HepG2 (cell line): ENCODE results near the gene PEX10. TPM values are rescaled to one million over a fixed set of nuclear protein-coding genes. Genes with fewer than 3 reads are reported as not detected.

Experiments used
- FOSL2 ChIP-seq: sonication (generic); formaldehyde crosslinking; IDR thresholded peaks from 2 replicates; pipeline ENCODE4 v1.4.0; 2020; ENCODE audit warnings: missing genetic modification reagents
- FOXC1 ChIP-seq: sonication (generic); formaldehyde crosslinking; IDR thresholded peaks from 2 replicates; pipeline ENCODE4 v1.8.0; 2022; ENCODE audit warnings: mild to moderate bottlenecking, missing genetic modification reagents, borderline replicate concordance
- GATAD1 ChIP-seq: IDR thresholded peaks from 2 replicates; pipeline ENCODE4 v1.6.1; 2016; ENCODE audit warnings: missing genetic modification reagents, missing compliant biosample characterization
- HES4 ChIP-seq: sonication (generic); formaldehyde crosslinking; IDR thresholded peaks from 2 replicates; pipeline ENCODE4 v1.9.0; 2021; ENCODE audit warnings: mild to moderate bottlenecking, missing genetic modification reagents, borderline replicate concordance
- KLF16 ChIP-seq, 2 experiments: sonication (generic) in 1 of 2; formaldehyde crosslinking in 1 of 2; IDR thresholded peaks; 2 replicates each; pipeline versions ENCODE4 v1.6.1 to v1.8.0; 2016 to 2023; ENCODE audit warnings: missing genetic modification reagents in 2 of 2, missing compliant biosample characterization in 1 of 2
- PRPF4 ChIP-seq: fragments of 200-400 bp; formaldehyde crosslinking; IDR thresholded peaks from 2 replicates; pipeline ENCODE4 v1.6.1; 2016; ENCODE audit warnings: low read length, low read depth; ENCODE audit not compliant: poor library complexity, severe bottlenecking
- RBAK ChIP-seq: sonication (generic); formaldehyde crosslinking; IDR thresholded peaks from 2 replicates; pipeline ENCODE4 v1.5.1; 2020; ENCODE audit warnings: mild to moderate bottlenecking, missing genetic modification reagents
- RNF219 ChIP-seq: sonication (generic); formaldehyde crosslinking; IDR thresholded peaks from 2 replicates; pipeline ENCODE4 v1.5.0; 2020; ENCODE audit warnings: mild to moderate bottlenecking, missing genetic modification reagents
- ZBTB1 ChIP-seq: sonication (generic); formaldehyde crosslinking; IDR thresholded peaks from 2 replicates; pipeline ENCODE4 v1.4.0; 2020; ENCODE audit warnings: missing genetic modification reagents, borderline replicate concordance
- ZHX2 ChIP-seq, 2 experiments: sonication (generic) in 1 of 2; formaldehyde crosslinking in 1 of 2; IDR thresholded peaks; 2 replicates each; pipeline versions ENCODE4 v1.6.1 to v1.9.0; 2014 to 2022; ENCODE audit warnings: antibody characterized with exemption in 1 of 2, borderline replicate concordance in 1 of 2, inconsistent platforms in 1 of 2, low read depth in 1 of 2, missing genetic modification reagents in 1 of 2
- polyA plus RNA-seq, 8 experiments: library from polyadenylated mRNA; depleted of rRNA in 3 of 8; stranded (reverse) in 7 of 8; unstranded in 1 of 8; fragments of >200 nt; fragmentation: Illumina TruSeq in 4 of 8; extraction: Trizol in 4 of 8; gene quantifications; 2 replicates each; pipeline versions ENCODE4 v1.2.1 to v1.2.3, GENCODE V29; 2011 to 2016; ENCODE audit warnings: low read depth in 4 of 8, missing spikeins in 1 of 8, mixed read lengths in 1 of 8; ENCODE audit not compliant: insufficient read depth in 1 of 8
- total RNA-seq, 5 experiments: library from RNA; depleted of rRNA; stranded (reverse); fragments of >200 nt; fragmentation: Illumina TruSeq; extraction: Trizol; gene quantifications; 2 replicates each; pipeline ENCODE4 v1.2.3, GENCODE V29; 2016; ENCODE audit warnings: low read depth in 1 of 5

The PEX10 gene
- total and polyA plus RNA-seq, 2 of the 13 experiments (the other 11 are each of a cell fraction or from before 2014, with no cell fraction given), result 16.1 to 39.6 TPM

GRCh38 chr1:2384130-2384860 lies 28.1 kb downstream of the PEX10 start (continued):
- TF ChIP-seq ZBTB1 (CRISPR knock-in tag) (no peak), FOSL2 (CRISPR knock-in tag) (no peak), HES4 (CRISPR knock-in tag) (no peak), RNF219 (no peak), PRPF4 (no peak), ZHX2 (IDR thresholded peaks at IDR 0.05; ENCODE audit: low read depth) (no peak), ZHX2 (CRISPR knock-in tag; IDR thresholded peaks at IDR 0.05; ENCODE audit: borderline replicate concordance) (no peak), FOXC1 (CRISPR knock-in tag) (no peak), GATAD1 (CRISPR knock-in tag) (no peak), KLF16 (CRISPR knock-in tag; IDR thresholded peaks at IDR 0.05) (no peak), RBAK (CRISPR knock-in tag) (no peak)
